K562 (cell line): ENCODE results near the gene MGAT5. TPM values are rescaled to one million over a fixed set of nuclear protein-coding genes. Genes with fewer than 3 reads are reported as not detected.

Experiments used
- BCLAF1 ChIP-seq, 2 experiments: fragments of 450-650 bp in 1 of 2; IDR thresholded peaks; 2 replicates each; pipeline ENCODE4 v1.6.1; 2011 to 2017; ENCODE audit warnings: low read depth in 2 of 2, antibody characterized with exemption in 1 of 2, borderline replicate concordance in 1 of 2, low read length in 1 of 2, mild to moderate bottlenecking in 1 of 2, mixed read lengths in 1 of 2; ENCODE audit not compliant: control insufficient read depth in 1 of 2
- CHD2 ChIP-seq: IDR thresholded peaks from 2 replicates; pipeline ENCODE4 v1.6.1; 2011; ENCODE audit warnings: low read depth, low read length
- ELK1 ChIP-seq: sonication (generic); formaldehyde crosslinking; IDR thresholded peaks from 2 replicates; pipeline ENCODE4 v1.8.1; 2022; ENCODE audit warnings: missing genetic modification reagents
- ETV1 ChIP-seq: fragments of 450-650 bp; conservative IDR thresholded peaks from 2 replicates; pipeline ENCODE4 v1.6.1; 2016; ENCODE audit warnings: missing genetic modification characterization, control low read depth, low read depth, missing compliant biosample characterization
- FOXM1 ChIP-seq, 2 experiments: fragments of 450-650 bp in 1 of 2; sonication (generic) in 1 of 2; formaldehyde crosslinking in 1 of 2; IDR thresholded peaks; 2 replicates each; pipeline versions ENCODE4 v1.6.1 to v1.9.0; 2017 to 2022; ENCODE audit warnings: low read depth in 2 of 2, mild to moderate bottlenecking in 2 of 2, missing genetic modification reagents in 1 of 2, moderate library complexity in 1 of 2
- HCFC1 ChIP-seq: IDR thresholded peaks from 2 replicates; pipeline ENCODE4 v1.6.1; 2012; ENCODE audit warnings: low read depth, low read length, improper control_type of control experiment
- KAT7 ChIP-seq: sonication (generic); formaldehyde crosslinking; IDR thresholded peaks from 2 replicates; pipeline ENCODE4 v1.8.0; 2022; ENCODE audit warnings: missing genetic modification reagents, mild to moderate bottlenecking, borderline replicate concordance
- PTBP1 ChIP-seq: fragments of 200-400 bp; formaldehyde crosslinking; IDR thresholded peaks from 2 replicates; pipeline ENCODE4 v1.6.1; 2017; ENCODE audit warnings: low read depth, low read length
- TAL1 ChIP-seq: fragments of 450-650 bp; IDR thresholded peaks from 2 replicates; pipeline ENCODE4 v1.6.1; 2016; ENCODE audit warnings: mild to moderate bottlenecking
- TBL1XR1 ChIP-seq, 2 experiments: IDR thresholded peaks; 2 replicates each; pipeline ENCODE4 v1.6.1; 2012; ENCODE audit warnings: improper control_type of control experiment in 2 of 2, low read length in 2 of 2, mild to moderate bottlenecking in 1 of 2
- TCF3 ChIP-seq: sonication (generic); formaldehyde crosslinking; IDR thresholded peaks from 2 replicates; pipeline ENCODE4 v1.4.0; 2020; ENCODE audit warnings: mild to moderate bottlenecking, missing genetic modification reagents
- ZNF699 ChIP-seq: fragments of 250-450 bp; sonication (Bioruptor Pico); IDR thresholded peaks from 2 replicates; pipeline ENCODE4 v1.8.0; 2021; ENCODE audit warnings: mild to moderate bottlenecking, moderate library complexity; ENCODE audit not compliant: insufficient replicate concordance
- ZNF764 ChIP-seq: fragments of 250-450 bp; sonication (Bioruptor Pico); IDR thresholded peaks from 2 replicates; pipeline ENCODE4 v1.4.0; 2020; ENCODE audit warnings: low read depth, mild to moderate bottlenecking, moderate library complexity
- polyA plus RNA-seq, 8 experiments: library from polyadenylated mRNA; depleted of rRNA in 4 of 8; stranded (reverse) in 5 of 8; unstranded in 3 of 8; fragments of >200 nt; fragmentation: Nextera tagmentation in 2 of 8; fragmentation: Illumina TruSeq in 1 of 8; extraction: Ambion mirVana in 2 of 8; extraction: Trizol in 1 of 8; gene quantifications; 2 replicates each; pipeline versions ENCODE4 v1.2.1 to v1.2.3, GENCODE V29; 2011 to 2014; ENCODE audit warnings: inconsistent platforms in 1 of 8, missing spikeins in 1 of 8
- total RNA-seq, 7 experiments: library from RNA; depleted of rRNA in 6 of 7; stranded (reverse); fragments of >200 nt in 6 of 7; fragmentation: Illumina TruSeq in 2 of 7; extraction: Trizol in 2 of 7; gene quantifications; 2 replicates each; pipeline versions ENCODE4 v1.2.1 to v1.2.3, GENCODE V29; 2011 to 2021; ENCODE audit warnings: low replicate concordance in 1 of 7
- TF ChIP-seq, protein P1 (sequence below), 3 experiments: IDR thresholded peaks in 2 of 3; conservative IDR thresholded peaks in 1 of 3; 2 replicates each; pipeline ENCODE4 v1.5.1; 2011 to 2012; ENCODE audit warnings: low read length in 3 of 3, mild to moderate bottlenecking in 3 of 3, control low read depth in 2 of 3, improper control_type of control experiment in 1 of 3, inconsistent platforms in 1 of 3, low read depth in 1 of 3, mixed read lengths in 1 of 3, moderate library complexity in 1 of 3; ENCODE audit not compliant: insufficient read depth in 2 of 3
- TF ChIP-seq, protein P2 (sequence below): fragments of 250-450 bp; sonication (Bioruptor Pico); IDR thresholded peaks from 2 replicates; pipeline ENCODE4 v1.8.0; 2021; ENCODE audit warnings: moderate library complexity, mild to moderate bottlenecking, inconsistent platforms

MGAT5 gene
- total and polyA plus RNA-seq, 9 of the 15 experiments (the other 6 are each of a cell fraction or from before 2014, with no cell fraction given): 1.6 to 18.6 (median 11.1) TPM

GRCh38 chr2:134207589-134208209 lies 46.2 kb upstream of the MGAT5 start (continued):
- TF ChIP-seq PTBP1 (no peak), ZNF764 (CRISPR knock-in tag) (no peak), TCF3 (peak; percentile 71), TAL1 (peak; percentile 65), CHD2 (no peak), FOXM1 (IDR thresholded peaks at IDR 0.05; ENCODE audit: low read depth) (0 out of 2 replicates have a peak, but pooled peaks have one; percentile 17), FOXM1 (CRISPR knock-in tag; IDR thresholded peaks at IDR 0.05; ENCODE audit: low read depth) (no peak), ZNF699 (CRISPR knock-in tag) (no peak), BCLAF1 (IDR thresholded peaks at IDR 0.05; ENCODE audit: borderline replicate concordance in 1 of 2, control insufficient read depth in 1 of 2, low read depth in 2 of 2, low read length in 1 of 2) (no peak), HCFC1 (no peak), ETV1 (tag) (no peak), ELK1 (CRISPR knock-in tag) (no peak), KAT7 (CRISPR knock-in tag) (no peak), TBL1XR1 (IDR thresholded peaks at IDR 0.05; ENCODE audit: low read length in 2 of 2) (0 out of 4 replicates have a peak, but pooled peaks of 1 of the 2 experiments have one; percentile 18)
- TF ChIP-seq, protein P1, sequence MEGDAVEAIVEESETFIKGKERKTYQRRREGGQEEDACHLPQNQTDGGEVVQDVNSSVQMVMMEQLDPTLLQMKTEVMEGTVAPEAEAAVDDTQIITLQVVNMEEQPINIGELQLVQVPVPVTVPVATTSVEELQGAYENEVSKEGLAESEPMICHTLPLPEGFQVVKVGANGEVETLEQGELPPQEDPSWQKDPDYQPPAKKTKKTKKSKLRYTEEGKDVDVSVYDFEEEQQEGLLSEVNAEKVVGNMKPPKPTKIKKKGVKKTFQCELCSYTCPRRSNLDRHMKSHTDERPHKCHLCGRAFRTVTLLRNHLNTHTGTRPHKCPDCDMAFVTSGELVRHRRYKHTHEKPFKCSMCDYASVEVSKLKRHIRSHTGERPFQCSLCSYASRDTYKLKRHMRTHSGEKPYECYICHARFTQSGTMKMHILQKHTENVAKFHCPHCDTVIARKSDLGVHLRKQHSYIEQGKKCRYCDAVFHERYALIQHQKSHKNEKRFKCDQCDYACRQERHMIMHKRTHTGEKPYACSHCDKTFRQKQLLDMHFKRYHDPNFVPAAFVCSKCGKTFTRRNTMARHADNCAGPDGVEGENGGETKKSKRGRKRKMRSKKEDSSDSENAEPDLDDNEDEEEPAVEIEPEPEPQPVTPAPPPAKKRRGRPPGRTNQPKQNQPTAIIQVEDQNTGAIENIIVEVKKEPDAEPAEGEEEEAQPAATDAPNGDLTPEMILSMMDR (IDR thresholded peaks at IDR 0.05 in 2 of 3, conservative IDR thresholded peaks at IDR 0.05 in 1 of 3; ENCODE audit: insufficient read depth in 2 of 3, low read depth in 1 of 3, low read length in 3 of 3): peak; percentile 78 to 84 (median 80)
- TF ChIP-seq, protein P2, sequence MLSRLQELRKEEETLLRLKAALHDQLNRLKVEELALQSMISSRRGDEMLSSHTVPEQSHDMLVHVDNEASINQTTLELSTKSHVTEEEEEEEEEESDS (CRISPR knock-in tag): no peak
